H7 (cell line): ENCODE results near the gene KRTAP5-6. TPM values are rescaled to one million over a fixed set of nuclear protein-coding genes. Genes with fewer than 3 reads are reported as not detected.

Experiments
- DNase-seq: peaks from one replicate; pipeline ENCODE4 v3.0.0; 2012
- H3K27me3 ChIP-seq: 2 replicates; pipeline ENCODE4 v1.6.0; 2011; ENCODE audit warnings: mild to moderate bottlenecking, low read length; ENCODE audit not compliant: control insufficient read depth, insufficient read depth
- H3K36me3 ChIP-seq: replicated peaks from 2 replicates; pipeline ENCODE4 v1.5.1; 2011; ENCODE audit warnings: low read length; ENCODE audit not compliant: control insufficient read depth, insufficient read depth
- H3K4me3 ChIP-seq: 2 replicates; pipeline ENCODE4 v1.5.1; 2011; ENCODE audit warnings: low read depth, mild to moderate bottlenecking, control low read depth, low read length, moderate library complexity; ENCODE audit not compliant: insufficient read depth
- total RNA-seq: library from RNA; depleted of rRNA; stranded (reverse); fragments of >200 nt; shearing (Covaris generic); gene quantifications from 2 replicates; pipeline ENCODE4 v1.2.3, GENCODE V29; 2014

KRTAP5-6 gene
- total RNA-seq, 1 experiment from 2014 or later, result not detected

DNA sequence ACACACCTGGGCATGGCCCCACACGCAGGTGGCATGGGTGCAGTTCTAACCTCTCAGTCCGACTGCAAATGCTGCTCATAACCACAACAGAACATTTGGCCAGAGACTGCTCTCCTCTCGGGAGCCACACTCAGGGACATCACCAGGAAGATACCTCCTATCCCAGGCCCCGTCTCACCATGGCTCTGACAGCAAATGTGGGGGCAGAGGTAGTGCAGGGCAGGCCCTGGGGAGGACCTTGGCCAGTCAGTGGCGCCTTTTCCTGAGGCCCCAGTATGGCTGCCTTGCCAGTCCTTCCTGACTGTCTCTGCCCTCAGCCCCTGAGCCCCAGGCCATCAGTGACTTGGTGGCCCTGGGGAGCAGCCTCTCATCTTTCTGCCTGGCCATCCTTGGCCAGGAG is 2.8 kb downstream of the KRTAP5-6 start:
- Histone ChIP-seq H3K4me3 (no peak overlapping the region), H3K36me3 (no peaks in the 10 kb centered on the region), H3K27me3 (no peaks in the 10 kb centered on the region; the same call in 1 of the 2 replicates)
- DNase-seq, result no peak

DNA sequence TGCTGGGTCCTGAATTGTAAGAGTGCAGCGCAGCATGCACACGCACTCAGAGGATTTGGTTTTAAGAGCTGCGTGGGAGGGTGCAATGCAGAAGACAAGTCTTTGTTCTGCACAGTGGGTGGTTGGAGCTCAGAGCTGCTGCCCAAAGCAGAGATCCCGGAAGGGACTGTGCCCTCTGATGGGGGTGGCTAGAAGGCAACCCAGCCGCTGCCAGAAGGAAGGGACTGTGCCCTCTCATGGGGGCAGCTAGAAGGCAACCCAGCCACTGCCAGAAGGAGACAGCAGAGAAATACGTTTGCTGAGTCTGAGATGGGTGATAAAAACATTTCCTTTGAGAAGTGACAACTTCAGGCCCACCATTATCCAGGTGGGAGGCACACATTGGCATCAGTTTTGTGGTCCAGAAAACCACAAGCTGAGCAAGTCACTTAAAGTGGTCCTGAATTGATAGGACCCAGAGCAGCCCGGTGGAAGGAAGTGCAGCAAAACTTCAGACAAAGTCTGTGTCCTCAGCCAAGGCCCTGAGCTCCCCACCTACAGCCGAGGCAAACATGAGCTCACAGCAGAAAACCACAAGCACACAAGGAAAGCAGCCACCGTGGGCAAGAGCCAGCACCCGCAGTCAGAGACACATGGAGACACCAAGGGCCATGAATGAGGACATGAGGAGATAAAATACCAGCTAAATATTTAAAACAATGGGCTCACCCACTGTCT is 4.3 kb downstream of the KRTAP5-6 start:
- Histone ChIP-seq H3K27me3 (no peaks in the 10 kb centered on the region; the same call in 1 of the 2 replicates), H3K4me3 (no peak overlapping the region), H3K36me3 (no peaks in the 10 kb centered on the region)
- DNase-seq, result peak; percentile 61

DNA sequence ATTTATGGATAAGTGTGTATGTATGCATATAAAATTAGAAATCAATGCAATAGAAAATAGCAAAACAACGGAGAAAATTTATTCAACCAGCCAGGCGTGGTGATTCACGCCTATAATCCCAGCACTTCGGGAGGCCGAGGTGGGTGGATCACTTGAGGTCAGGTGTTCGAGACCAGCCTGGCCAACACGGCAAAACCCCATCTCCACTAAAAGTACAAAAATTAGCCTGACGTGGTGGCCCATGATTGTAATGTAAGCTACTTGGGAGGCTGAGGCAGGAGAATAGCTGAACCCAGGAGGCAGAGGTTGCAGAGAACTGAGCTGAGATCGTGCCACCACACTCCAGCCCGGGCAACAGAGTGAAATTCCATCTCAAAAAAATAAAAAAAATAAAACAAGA is 5.5 kb downstream of the KRTAP5-6 start:
- peaks cover 4% of the 10 kb centered on the region for H3K27me3 ChIP-seq
- DNase-seq, result no peak

DNA sequence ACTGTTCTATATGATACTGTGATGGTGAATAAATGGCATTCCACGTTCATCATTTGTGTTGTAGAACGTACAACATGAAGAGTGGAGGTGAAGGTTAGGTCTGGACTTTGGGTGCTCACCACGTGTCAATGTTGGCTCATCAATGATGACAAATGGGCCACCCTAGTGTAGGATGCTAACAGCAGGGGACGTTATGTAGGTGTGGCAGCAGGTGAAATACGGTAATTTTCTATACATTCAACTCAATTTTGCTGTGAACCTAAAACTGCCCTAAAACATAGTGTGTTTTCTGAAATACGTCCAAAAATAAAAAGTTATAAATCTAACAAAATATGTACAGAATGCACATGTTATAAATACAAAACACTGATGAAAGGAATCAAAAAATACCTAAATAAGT is 6.2 kb downstream of the KRTAP5-6 start:
- DNase-seq, result no peak
- Histone ChIP-seq H3K4me3 (no peak overlapping the region), H3K27me3 (peaks cover 4% of the 10 kb centered on the region)

More for the DNA sequence above, 5.5 kb downstream of the KRTAP5-6 start:
- Histone ChIP-seq H3K36me3 (no peaks in the 10 kb centered on the region), H3K4me3 (no peak overlapping the region)

DNA sequence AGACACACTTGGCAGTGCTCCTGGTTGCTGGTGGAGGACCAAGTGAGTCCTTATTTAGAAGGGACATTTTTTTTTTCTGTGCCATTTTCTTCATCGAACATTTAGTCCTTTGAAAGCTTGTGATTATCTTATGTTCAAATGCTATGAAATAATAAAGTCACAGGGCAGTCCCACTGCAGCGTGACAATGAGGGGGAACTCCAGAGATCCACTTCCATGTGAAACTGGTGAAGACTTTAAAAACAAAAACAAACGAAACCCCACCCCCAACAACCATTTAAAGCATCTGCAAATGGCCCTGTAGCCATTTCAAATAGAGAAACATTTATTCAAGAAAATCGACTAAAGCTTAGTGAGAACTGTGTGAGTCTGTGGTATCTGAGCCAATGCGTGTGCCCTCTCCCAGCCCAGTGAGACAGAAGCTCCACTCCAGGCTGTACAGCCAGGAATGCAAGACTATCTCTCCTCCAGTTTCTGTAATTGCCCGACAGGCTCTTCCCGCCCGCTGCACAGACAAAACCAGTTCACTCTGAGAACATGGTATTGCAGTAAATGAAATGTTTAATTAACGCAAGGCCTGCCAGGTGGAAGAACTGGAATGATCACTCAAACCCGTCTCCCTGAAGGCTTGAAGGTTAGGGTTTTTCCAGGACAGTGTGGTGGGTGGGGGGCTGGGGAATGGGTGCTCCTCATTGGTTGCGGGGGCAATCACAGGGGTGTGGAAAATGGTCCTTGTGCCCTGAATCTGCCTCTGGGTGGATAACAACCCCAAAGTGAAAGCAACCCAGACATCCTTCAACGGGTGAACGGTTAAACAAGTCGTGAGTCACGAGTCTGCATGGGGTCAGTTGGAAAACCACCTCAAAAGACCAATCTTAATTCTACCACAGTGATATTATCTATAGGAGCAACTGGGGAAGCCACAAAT is 8.4 kb downstream of the KRTAP5-6 start:
- DNase-seq, result no peak
- no peaks in the 10 kb centered on the region for H3K36me3 ChIP-seq
- H3K4me3 ChIP-seq, result no peak overlapping the region
- H3K27me3 ChIP-seq, result peaks cover 4% of the 10 kb centered on the region

More for the DNA sequence above, 6.2 kb downstream of the KRTAP5-6 start:
- no peaks in the 10 kb centered on the region for H3K36me3 ChIP-seq

DNA sequence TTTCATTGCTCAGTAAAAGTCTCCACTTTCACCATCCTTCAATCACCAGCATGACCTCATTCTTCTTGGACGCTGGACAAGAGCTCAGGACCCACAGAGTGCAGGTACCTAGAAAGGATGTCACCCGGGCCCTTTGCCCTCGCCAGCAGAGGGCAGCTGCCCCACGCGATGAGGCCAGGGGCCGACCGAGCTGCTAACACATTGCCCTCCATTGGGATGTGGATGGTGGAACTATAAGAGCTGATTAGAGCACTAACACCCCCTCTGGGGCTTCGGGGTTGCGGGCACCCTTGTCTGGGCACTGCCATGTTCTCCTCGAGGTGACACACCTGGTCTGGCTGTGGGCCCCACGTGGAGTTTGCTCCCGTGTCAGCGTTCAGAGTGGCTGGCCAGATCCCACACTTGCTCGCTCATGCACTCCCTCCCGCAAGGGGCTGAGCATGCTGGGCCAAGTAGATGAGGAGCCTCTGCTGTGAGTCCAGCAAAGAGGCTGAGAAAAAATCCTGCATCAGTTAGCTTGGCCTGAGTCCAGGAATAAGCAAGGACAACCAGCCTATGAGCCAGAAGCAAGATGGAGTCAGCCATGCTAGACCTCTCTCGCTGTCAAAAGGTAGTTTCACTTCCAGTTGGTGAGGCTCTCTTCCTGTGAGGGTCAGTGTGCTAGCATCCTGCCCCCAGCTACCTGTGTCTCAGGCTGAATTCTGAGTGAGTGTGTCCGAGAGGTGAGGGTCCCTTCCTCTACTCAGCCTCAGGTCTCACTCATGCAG is 9.8 kb downstream of the KRTAP5-6 start:
- Histone ChIP-seq H3K27me3 (peaks cover 4% of the 10 kb centered on the region), H3K4me3 (no peak overlapping the region), H3K36me3 (no peaks in the 10 kb centered on the region)
- peak; percentile 59 for DNase-seq

DNA sequence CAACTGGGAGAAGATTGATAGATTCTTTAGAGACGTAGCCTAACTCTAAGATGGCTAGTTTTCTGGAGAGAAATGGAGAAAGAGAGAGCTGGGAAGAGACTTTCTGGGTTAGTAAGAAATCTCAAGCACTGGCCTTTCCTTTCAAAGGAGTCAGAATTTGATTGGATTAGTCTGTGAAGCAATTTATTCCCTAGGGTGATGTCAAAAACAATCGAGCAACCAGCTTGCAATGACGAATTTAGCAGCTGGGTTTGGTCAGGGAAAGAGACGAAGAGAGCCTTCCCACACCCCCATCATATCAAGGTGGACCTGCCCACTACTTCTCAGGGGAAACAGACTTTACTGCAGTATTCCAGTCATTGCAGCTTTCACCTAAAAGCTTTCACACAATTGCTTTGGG is 10.8 kb downstream of the KRTAP5-6 start:
- DNase-seq, result no peak
- H3K27me3 ChIP-seq, result peaks cover 4% of the 10 kb centered on the region
- no peak overlapping the region for H3K4me3 ChIP-seq
- H3K36me3 ChIP-seq, result no peaks in the 10 kb centered on the region

DNA sequence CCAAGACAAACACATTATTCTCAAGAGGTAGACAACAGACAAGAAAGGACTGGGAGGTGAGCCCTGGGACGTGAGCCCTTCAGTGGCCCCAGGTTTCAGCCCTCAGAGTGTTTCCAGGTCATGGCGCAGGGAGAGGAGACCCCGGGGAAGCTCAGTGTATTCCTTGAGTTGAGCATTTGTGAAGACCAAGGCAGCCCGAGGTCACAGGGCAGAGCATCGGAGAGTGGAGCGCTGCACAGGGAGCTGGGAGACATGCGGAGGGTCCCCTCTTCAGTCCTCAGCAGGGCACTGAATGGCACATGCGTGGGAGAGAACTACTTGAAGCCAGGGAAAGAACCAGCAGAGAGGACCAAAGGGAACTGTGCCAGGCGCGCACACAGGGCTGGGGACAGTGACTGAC is 11.7 kb downstream of the KRTAP5-6 start:
- Histone ChIP-seq H3K27me3 (peaks cover 4% of the 10 kb centered on the region), H3K4me3 (no peak overlapping the region), H3K36me3 (no peaks in the 10 kb centered on the region)
- no peak for DNase-seq

DNA sequence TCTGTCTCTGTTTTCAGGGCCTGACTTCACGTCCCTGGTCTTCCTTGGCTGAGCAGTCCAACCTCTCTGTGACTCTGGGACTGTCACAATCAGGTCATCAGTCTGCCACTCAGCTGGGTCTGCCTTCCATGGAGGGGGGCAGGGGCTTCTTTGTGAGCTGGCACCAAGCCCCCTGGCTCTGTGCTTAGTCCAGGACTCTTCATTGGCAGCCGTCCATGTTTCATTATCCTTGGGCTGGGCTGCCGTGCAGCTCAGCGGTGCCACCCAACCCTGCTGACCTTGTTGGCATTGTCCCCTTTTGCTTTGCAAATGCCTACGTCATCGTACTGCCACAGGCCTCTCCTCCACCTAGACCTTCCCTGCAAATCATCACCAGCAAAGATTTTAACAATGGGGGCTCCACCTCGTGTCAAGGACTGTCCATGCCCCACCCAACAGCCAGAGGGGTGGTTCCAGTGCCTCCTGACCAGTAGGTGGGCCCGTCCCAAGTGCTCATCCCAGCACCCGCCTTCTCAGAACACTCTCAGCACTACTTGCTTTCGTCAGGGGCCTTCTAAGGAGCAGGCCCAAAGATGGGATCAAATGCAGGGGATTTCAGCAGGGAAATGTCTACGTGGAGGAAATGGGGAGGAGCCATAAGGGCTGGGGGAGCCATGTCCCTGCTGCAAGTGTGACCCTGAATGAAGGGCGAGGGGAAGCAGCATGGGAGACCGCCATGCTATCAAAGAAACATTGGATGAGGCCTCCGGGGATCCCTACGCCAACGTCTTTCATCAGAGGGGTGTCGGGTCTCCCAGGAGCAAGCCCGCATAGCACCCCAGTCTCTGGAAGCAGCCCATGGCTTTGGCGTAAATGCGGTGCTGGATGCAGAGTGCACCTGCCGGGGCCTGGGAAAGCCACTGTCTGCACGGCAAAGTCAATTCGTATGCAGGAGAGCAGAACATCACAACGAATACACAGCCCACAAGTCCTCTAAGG is 18.2 kb downstream of the KRTAP5-6 start:
- no peak for DNase-seq
- H3K4me3 ChIP-seq, result no peak overlapping the region

DNA sequence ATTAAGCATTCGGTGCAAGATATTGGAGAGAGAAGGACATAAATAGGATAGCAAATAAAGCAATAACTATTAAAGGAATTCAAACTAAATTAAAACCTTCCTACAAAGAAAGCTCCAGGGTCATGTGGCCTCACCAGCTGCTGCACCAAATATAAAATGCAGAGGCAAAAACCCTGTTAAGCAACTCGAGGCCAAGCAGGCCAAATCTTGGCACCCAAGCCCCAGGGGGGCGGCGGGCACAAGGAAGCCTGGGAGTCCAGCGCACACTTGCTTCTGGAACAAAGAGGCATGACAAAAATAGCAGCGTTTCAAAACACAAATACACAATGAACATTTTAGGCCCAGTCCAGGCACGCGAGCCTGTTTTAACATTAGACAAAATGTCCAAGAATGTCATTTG is 20.8 kb downstream of the KRTAP5-6 start:
- Histone ChIP-seq H3K4me3 (no peak overlapping the region), H3K27me3 (no peaks in the 10 kb centered on the region), H3K36me3 (no peaks in the 10 kb centered on the region)
- DNase-seq, result no peak

More for the DNA sequence above, 18.2 kb downstream of the KRTAP5-6 start:
- Histone ChIP-seq H3K27me3 (no peaks in the 10 kb centered on the region), H3K36me3 (no peaks in the 10 kb centered on the region)

DNA sequence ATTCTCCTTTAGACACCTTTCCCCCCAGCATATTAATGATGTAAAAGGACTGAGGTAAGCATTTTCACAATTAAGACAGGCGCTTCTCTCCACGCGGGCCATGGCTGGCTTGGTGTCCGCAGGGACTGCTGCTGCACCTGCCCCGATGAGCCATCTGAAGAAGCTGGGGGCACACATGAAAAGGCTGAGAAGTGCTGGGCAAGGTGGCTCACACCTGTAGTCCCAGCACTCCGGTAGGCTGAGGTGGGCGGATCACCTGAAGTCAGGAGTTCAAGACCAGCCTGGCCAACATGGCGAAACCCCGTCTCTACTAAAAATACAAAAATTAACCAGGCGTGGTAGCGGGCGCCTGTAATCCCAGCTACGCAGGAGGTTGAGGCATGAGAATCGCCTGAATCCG is 21.3 kb downstream of the KRTAP5-6 start:
- DNase-seq, result no peak
- H3K36me3 ChIP-seq, result no peaks in the 10 kb centered on the region
- no peaks in the 10 kb centered on the region; the same call in 1 of the 2 replicates for H3K27me3 ChIP-seq
- H3K4me3 ChIP-seq, result no peak overlapping the region

DNA sequence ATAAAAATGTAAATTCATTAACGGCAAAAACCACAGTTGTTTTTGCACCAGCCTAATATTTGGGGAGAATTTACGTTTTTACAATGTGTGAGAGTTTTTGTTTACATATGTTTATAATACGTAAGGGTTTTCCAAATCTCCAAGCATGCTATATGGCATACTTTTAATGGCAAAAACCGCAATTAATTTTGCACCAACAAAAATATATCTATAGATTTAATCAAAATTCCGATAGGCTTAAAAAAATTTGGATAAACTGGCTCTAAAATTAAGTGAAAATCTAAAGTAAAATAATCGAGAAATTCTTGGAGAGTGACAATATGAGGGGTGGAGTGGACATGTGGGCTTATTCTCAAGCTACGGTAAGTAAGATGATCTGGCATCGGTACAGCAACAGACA is 22.8 kb downstream of the KRTAP5-6 start:
- no peaks in the 10 kb centered on the region for H3K36me3 ChIP-seq
- DNase-seq, result no peak
- H3K27me3 ChIP-seq, result no peaks in the 10 kb centered on the region; the same call in 1 of the 2 replicates
- no peak overlapping the region for H3K4me3 ChIP-seq

DNA sequence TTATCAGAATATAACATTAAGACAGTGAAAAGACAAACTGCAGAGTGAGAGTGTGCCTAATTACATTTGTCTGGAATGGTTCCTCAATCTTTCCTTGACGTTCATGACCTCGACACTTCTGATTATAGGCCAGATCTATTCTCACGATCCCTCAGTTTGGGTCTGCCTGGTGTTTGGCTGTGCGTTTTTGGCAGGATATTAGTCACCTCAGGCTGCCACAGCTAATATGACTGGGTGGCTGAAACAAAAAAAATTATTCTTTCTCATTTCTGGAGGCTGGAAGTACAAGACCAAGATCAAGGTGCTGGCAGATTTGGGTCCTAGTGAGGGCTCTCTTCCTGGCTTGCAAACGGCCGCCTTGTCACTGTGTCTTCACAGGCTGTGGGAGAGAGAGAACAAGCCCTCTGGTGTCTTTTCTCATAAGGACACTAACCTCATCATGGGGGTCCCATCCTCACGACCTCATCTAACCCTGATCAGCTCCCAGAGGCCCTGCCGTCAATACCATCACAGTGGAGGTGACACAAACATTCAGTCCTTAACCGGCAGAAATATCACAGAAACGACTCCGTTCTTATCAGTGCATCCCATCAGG is 30.2 kb downstream of the KRTAP5-6 start:
- H3K36me3 ChIP-seq, result no peaks in the 10 kb centered on the region
- no peak overlapping the region for H3K4me3 ChIP-seq
- H3K27me3 ChIP-seq, result no peaks in the 10 kb centered on the region; the same call in 1 of the 2 replicates
- no peak for DNase-seq
